ENCODE measurements around the gene LRRC27.

- TF ChIP-seq CTCF (conservative IDR thresholded peaks at IDR 0.05; ENCODE audit: low read depth, low read length) (no peak), EZH2 (IDR thresholded peaks at IDR 0.05; ENCODE audit: low read length, unreplicated experiment) (no peak), EZH2phosphoT487 (IDR thresholded peaks at IDR 0.05; ENCODE audit: borderline replicate concordance, low read length) (no peak)
Measured at GRCh38 chr10:132403511-132404168, 71.6 kb downstream of the LRRC27 start.
